ENCODE data around the gene ADAM20.

Gene ADAM20

DNA sequence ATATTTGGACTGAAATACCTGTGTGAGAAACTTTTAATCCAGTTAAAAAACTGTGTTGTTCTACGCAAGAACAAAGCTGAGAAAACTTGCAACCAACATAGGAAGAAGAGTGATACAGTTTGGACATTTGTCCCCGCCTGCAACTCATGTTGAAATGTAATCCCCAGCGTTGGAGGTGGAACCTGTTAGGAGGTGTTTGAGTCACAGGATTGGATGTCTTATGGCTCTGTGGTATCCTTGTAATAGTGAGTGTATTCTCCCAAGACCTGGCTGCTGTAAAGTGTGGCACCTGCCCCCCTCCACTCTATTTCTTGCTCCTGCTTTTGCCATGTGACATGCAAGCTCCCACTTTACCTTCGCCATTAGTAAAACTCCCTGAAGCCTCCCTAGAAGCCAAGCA, 28.6 kb upstream of the ADAM20 start:
- in situ Hi-C loops (cut with HindIII; ENCODE audit: low pct_ligation_motif_present, low sequenced_read_pairs): no loop called here
- no peaks in the 10 kb centered on the region for H3K36me3 ChIP-seq (replicated peaks)
- no peak overlapping the region for H3K27ac ChIP-seq
- no peak for DNase-seq
- H3K27me3 ChIP-seq (replicated peaks): no peaks in the 10 kb centered on the region
- no peak overlapping the region for H3K4me3 ChIP-seq (ENCODE audit: low read depth, low read length)
- TF ChIP-seq, protein P1, sequence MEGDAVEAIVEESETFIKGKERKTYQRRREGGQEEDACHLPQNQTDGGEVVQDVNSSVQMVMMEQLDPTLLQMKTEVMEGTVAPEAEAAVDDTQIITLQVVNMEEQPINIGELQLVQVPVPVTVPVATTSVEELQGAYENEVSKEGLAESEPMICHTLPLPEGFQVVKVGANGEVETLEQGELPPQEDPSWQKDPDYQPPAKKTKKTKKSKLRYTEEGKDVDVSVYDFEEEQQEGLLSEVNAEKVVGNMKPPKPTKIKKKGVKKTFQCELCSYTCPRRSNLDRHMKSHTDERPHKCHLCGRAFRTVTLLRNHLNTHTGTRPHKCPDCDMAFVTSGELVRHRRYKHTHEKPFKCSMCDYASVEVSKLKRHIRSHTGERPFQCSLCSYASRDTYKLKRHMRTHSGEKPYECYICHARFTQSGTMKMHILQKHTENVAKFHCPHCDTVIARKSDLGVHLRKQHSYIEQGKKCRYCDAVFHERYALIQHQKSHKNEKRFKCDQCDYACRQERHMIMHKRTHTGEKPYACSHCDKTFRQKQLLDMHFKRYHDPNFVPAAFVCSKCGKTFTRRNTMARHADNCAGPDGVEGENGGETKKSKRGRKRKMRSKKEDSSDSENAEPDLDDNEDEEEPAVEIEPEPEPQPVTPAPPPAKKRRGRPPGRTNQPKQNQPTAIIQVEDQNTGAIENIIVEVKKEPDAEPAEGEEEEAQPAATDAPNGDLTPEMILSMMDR (IDR thresholded peaks at IDR 0.05; ENCODE audit: low read depth, low read length, missing control alignments): no peak

DNA sequence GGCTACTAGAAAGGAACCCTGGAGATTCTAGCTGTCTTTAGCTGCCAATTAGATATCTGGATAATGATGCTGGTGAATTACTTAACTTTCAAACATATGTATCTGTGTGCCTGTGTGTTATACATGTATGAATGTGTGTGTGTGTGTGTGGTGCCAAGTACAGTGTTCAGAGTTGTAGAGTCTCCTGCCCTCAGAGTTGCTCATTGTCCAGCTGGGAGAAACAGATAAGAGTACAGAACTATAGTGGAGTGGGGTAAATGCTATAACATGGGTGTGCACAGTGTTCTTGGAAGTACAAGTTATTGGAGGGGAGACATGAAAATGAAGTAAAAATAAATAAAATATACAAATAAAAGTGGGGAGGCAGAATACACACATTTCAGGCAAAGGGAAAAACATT, 23.6 kb upstream of the ADAM20 start:
- in situ Hi-C loops (cut with HindIII; ENCODE audit: low pct_ligation_motif_present, low sequenced_read_pairs): no loop called here
- Histone ChIP-seq H3K27ac (no peak overlapping the region), H3K36me3 (replicated peaks) (no peaks in the 10 kb centered on the region), H3K27me3 (replicated peaks) (no peaks in the 10 kb centered on the region), H3K4me3 (ENCODE audit: low read depth, low read length) (no peak overlapping the region)
- DNase-seq: no peak
- TF ChIP-seq, protein P1 (IDR thresholded peaks at IDR 0.05; ENCODE audit: low read depth, low read length, missing control alignments): no peak

DNA sequence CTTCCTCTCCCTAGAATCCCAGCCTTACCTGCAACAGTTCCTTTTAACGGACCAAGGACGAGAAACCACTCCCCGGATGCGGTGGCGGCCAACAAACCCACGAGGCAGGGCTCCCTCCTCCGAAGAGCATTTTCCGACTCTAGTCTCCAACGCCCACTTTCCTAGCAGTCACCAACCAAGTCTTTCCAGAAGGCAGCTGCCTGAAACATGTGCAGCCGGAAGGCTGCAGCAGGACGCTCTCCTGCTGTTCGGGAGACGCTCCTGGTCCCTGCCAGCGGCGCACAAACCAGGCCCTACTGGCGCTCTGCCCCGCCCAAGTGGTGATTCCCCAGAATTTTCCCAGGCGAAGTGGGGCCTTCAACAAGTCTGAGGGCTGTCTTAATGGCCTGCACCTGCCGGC, 21.1 kb upstream of the ADAM20 start:
- peak overlapping the region; percentile 20 for H3K4me3 ChIP-seq (ENCODE audit: low read depth, low read length)
- H3K36me3 ChIP-seq (replicated peaks): no peaks in the 10 kb centered on the region
- in situ Hi-C loops (cut with HindIII; ENCODE audit: low pct_ligation_motif_present, low sequenced_read_pairs): no loop called here
- TF ChIP-seq, protein P1 (IDR thresholded peaks at IDR 0.05; ENCODE audit: low read depth, low read length, missing control alignments): no peak
- no peak overlapping the region for H3K27ac ChIP-seq
- H3K27me3 ChIP-seq (replicated peaks): no peaks in the 10 kb centered on the region
- DNase-seq: peak; percentile 7

DNA sequence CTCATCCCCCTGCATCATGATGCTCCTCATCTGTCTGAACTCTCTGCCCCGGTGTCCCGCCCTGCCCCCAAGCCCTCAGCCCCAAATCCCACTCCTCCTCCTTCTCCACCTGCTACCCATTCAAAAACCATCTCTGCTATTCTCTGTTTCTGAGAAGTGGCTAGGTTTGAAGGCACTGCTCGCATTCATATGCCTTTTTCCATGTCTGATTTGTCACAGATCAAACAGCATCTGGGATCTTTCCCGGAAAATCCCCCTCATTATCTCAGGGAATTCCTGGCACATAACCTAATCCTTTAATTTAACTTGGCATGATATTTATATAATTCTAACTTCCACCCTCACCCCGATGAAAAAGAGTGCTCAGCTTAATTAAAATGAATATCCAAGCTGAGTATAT, 3.3 kb upstream of the ADAM20 start:
- TF ChIP-seq, protein P1 (IDR thresholded peaks at IDR 0.05; ENCODE audit: low read depth, low read length, missing control alignments): no peak
- H3K4me3 ChIP-seq (ENCODE audit: low read depth, low read length): no peak overlapping the region
- in situ Hi-C loops (cut with HindIII; ENCODE audit: low pct_ligation_motif_present, low sequenced_read_pairs): no loop called here
- no peak overlapping the region for H3K27ac ChIP-seq
- no peak for DNase-seq
- no peaks in the 10 kb centered on the region for H3K27me3 ChIP-seq (replicated peaks)
- H3K36me3 ChIP-seq (replicated peaks): no peaks in the 10 kb centered on the region

DNA sequence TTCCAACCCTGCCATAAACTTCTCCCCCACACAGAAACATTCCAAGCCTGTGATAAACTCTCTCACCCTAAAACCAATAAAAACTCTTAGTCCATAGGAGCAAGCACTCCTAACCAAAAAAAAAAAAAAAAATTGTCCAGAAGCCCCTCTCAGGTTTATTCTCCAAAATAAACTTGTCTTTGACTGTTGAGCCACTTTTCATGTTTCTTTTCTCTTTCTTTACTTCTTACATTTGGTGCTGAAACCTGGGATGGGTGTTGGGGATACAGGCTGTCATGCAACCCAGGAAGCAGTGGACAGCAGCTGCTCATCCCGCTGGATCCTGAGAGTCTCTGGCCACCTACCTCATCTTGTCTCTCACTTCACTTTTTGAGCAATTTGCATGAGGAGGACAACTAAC, 2.0 kb upstream of the ADAM20 start:
- Histone ChIP-seq H3K27me3 (replicated peaks) (no peaks in the 10 kb centered on the region), H3K36me3 (replicated peaks) (no peaks in the 10 kb centered on the region), H3K27ac (no peak overlapping the region), H3K4me3 (ENCODE audit: low read depth, low read length) (no peak overlapping the region)
- in situ Hi-C loops (cut with HindIII; ENCODE audit: low pct_ligation_motif_present, low sequenced_read_pairs): no loop called here
- TF ChIP-seq, protein P1 (IDR thresholded peaks at IDR 0.05; ENCODE audit: low read depth, low read length, missing control alignments): no peak
- no peak for DNase-seq

DNA sequence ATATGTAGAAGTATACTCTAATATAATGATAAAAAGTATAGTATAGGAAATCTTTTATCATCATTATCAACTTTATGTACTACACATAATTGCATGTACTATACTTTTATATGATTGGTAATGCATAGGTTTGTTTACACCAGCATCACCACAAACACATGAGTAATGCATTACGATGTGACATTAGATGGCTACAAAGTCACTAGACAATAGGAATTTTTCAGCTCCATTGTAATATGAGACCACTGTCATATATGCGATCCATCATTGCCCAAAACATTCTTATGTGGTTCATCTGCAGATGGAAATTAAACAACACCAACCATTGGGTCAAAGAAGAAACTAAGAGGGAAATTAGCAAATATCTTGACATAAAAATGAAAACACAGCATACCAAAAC, 4.4 kb downstream of the ADAM20 start:
- TF ChIP-seq, protein P1 (IDR thresholded peaks at IDR 0.05; ENCODE audit: low read depth, low read length, missing control alignments): no peak
- in situ Hi-C loops (cut with HindIII; ENCODE audit: low pct_ligation_motif_present, low sequenced_read_pairs): no loop called here
- Histone ChIP-seq H3K27ac (no peak overlapping the region), H3K36me3 (replicated peaks) (no peaks in the 10 kb centered on the region), H3K4me3 (ENCODE audit: low read depth, low read length) (no peak overlapping the region), H3K27me3 (replicated peaks) (no peaks in the 10 kb centered on the region)
- no peak for DNase-seq

Data from brain microvascular endothelial cell (primary cell).